HG02973 (cell line): ENCODE measurements around the gene SRGAP3.
"Not testable (repeated sequence)": the region's sequence is repeated elsewhere in the genome, so short reads cannot be mapped to it uniquely, and the experiment has no call there.

Experiments used
- ATAC-seq: cut with Tn5 transposase; IDR thresholded peaks from one replicate; pipeline ENCODE4 v1.9.1; 2021; ENCODE audit warnings: moderate library complexity; ENCODE audit not compliant: unreplicated experiment

Gene SRGAP3

DNA sequence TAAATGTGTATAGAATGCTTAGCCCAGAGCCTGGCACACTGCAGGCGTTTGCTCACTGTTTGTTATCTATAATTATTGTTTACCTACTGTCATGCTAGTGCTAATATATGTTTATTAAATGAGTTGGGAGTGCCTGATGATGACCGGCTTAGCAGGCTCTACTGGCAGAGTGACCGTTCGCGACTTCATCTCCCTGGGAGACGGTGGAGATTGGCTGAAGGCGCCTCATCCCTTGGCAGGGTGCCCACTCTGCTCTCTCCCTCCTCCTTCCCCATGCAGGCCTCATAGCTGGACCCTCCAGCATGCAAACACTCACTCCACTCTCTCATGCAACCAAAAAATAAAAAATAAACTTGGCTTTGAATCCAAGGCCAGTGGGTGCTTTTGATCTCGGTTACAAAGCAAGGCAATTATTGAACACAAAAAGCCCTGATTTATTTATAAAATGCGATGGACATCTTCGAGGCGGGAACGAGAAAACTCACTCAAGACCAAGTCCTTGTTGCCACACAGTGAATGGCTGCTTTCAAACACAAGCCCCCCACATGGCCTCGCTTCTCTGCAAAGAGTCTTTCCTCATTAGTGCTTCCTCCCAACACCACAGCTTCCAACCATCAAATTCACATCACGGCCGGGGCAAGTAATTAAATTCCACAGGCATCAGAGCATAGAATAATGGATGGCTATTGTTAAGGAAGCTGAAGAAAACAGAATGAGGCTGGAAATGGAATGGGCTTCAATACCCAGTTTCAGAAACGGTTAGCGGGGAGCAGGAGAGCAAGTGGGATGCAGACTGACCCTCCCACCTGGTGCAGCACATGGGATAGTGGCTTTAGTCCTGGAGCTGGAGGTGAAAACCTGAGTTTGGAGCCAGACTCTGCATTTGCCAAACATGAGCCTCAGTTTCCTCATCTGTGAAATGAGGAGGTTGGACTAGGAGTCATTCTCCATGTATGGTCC is 150.4 kb downstream of the SRGAP3 start:
- ATAC-seq = no peak

DNA sequence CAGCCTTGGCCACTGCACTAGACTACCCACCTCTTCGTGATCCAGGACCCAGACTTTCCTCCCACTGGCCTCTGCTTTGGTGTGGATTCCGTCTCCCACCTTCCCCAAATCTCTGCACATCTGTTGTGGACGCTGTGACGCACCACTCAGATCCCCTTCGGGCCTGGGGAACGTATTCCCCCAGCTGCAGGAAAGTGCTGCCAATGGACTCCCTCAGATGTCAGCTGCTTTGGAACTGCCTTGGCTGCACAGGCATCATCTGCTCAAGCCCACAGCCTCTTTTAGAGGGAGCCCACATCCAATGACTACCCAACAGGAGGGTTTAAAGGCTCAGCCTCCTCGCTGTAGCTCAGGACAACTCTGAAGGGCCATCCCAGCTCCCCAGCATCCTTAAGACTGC is 152.0 kb downstream of the SRGAP3 start:
- ATAC-seq = no peak

DNA sequence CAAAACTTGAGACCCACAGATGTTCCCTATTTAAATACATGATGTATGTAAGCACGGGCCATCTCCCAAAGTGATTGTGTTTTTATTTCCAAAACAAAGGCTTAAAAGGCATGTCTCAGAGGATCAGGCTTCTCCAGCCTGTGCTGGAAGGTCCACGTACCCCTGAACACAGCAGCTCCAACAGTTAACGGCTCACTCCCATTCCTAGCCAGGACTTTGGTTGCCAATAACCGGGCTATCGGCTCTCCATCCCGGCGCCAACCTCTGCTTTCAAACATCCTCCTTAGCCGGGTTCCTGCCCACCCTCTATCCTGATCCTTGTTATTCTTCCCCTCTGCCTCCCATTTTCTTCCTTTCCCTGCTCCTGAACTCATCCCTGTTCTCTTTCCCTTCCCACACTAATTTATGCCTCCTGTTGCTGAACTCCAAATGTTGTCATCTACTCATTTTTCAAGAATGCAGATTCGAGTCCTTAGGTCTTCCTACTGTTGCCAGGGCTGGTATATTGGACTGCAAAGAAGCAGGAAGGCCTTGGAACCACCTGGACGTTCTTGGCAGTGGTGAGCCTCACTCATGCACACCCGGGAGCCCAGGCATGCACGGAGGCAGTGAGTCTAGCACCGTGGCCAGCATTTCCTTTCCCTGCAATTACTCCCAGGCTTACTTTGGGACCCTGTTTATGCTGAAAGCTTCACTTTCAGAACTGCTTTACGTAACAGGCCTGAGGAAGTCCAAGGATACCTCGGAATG is 157.8 kb downstream of the SRGAP3 start:
- ATAC-seq = no peak

DNA sequence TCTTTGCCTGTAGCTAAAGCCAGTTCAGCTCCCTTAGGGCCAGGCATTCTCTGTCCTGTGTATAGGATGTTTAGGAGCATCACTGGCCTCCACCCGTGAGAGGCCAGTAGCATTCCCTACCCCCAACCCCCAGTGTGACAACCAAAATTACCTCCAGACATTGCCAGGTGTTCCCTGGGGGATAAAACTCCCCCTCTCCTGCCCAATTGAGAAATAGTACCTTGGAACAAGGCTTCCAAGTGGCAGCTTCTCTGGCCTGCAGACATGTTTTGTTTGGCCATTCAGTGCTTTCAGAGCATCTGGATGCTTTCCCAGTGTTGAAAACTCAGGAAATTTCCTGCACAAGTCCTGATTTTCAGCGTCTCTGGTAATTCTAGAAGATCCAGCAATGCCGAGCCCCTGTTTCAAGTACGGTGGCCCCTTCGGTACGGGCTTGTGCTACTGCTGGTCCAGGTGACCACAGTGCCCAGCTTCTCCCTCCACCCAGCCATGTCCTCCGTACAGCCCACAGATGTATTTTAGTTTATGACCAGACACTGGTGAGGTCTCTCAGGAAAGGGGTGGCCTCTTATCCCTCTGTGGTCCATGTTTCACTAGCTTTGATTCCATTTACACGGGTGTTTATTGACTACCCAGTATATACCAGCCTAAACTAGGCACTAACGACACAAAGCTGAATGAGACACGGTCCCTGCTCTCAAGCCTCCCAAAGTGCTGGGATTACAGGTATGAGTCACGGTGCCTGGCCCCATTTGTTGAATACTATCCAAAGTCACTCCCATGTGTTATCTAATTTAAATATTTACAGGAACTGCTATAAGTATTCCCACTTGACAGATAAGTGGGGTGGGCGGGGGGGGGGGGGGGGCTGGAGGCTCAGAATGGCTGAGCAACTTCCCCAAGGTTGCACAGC is 160.7 kb downstream of the SRGAP3 start:
- ATAC-seq = no peak

DNA sequence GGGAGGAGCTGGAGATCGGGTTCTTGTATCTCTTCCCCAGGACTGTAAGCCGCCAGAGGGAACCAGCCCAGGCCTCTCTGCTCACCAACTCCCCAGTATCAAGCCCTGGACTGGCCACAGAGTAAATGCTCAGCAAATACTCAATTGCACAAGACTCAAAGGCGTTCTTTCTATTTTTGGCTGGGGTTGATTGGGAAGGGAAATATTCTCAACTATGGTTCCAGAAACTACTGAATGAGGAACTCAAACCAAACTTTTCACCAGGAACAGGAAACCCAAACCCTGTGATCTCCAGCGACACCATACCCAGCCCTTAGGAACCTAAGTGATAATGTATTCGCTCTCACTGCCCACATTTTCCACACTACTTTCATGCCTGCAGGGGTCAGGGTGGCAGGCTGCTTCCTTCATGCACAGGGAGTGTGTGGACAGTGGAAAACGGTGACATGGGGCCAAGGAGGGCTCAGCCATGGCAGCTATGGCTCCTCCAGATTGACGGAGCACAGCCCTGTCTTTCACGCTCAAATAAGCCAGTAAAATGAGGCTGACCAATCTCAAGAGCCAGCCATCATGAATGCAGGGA is 161.5 kb downstream of the SRGAP3 start:
- ATAC-seq = no peak

DNA sequence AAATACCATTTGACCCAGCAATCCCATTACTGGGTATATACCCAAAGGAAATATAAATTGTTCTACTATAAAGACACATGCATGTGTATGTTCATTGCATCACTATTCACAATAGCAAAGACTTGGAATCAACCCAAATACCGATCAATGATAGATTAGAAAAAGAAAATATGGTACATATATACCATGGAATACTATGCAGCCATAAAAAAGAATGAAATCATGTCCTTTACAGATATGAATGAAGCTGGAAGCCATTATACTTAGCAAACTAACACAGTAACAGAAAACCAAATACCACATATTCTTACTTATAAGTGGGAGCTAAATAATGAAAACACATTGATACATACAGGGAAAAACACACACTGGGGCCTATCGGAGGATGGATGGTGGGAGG is 164.0 kb downstream of the SRGAP3 start:
- not testable (repeated sequence) for ATAC-seq

DNA sequence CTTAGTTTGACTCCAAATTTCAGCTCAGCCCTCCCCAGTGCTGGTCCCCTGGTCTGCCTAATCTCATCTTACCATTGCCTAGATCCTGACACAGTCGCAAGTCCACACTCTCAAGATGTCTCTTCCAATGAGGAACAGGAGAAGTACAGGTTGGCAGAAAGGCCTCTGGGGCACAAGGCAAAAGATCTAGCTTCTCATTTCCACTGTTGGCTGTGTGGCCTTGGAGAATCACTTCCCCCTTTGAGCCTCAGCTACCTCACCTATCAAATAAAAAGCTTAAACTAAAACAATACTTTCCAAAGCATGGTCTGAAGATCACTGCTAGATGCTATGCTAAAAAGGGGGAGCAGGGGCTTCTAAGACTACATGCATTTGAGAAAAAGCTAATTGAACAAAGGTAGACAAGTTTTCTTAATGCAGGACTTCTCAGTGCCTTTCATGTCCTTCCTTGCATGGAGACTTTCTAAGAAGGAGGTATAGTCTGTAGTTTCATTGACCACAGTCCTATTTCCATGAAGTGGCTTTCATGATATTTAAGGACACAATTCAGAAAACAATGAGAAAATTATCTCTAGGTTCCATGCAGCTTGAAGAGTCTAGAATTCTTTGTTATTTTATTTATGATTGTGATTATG is 168.1 kb downstream of the SRGAP3 start:
- ATAC-seq = no peak

DNA sequence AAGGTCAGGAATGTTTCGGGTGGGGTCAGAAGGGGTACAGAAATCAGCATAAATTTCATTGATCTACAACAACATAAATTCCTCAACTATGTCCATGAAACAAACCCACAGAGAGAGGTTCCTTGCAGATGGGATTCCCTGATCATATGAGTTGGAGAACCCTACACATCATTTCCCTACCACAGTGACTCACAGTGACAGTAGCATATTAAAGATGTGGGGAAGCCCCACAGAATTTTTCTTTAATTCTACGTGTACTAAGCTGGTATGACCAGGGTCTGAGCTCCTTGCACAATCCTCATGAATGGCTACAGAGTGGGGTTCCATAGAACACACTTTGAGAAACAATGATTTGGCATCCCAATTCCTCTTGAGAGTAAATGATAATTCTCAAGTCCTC is 169.3 kb downstream of the SRGAP3 start:
- no peak for ATAC-seq

DNA sequence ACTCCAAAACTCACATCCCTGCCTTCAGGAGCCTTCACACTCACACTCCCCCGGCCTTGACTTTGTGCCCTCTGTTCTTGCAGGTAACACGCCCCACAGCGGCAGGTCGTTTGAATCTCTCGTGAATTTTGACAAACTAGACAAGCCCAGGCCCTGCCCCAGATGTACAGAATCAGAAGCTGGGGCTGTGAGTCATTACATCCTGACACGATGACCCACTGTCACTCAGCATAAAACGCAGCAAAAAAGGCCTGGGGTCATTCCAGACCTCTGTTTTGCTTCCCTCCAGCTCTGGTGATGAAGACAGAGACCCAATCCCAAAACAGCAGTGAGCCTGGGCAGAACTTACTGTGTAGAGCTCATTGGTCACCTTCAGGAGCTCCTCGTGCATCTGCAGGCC is 169.8 kb downstream of the SRGAP3 start:
- no peak for ATAC-seq

DNA sequence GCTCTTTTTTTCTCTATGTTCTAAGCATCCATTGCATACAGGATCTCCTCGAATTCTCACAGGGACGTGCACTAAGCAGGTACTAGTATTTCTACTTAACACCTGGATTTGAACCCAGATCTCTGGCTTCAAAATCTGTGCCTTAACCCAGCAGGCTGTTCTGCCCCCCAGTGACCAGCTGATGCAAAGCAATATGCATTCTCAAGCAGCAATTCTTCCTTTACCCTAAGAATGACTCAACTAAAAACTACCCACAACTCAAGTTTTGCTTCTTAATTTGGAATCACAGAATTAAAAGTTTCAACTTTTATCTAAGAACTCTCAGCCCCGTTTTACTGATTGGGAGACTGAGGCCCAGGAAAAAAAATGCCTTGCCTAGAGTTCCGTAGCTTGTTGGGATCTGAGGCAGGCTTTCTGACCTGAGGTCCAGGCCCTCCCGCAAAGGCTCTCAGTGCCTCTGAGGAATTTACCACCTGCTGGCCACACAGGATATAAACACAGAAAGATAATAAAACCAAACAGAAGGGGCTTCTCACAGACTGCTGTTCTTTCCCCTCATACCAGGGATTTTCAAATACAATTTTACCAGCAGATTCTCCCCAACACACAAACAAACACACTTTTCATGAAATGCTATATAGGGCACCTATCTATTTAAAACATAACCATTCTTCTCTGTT is 170.7 kb downstream of the SRGAP3 start:
- no peak for ATAC-seq

DNA sequence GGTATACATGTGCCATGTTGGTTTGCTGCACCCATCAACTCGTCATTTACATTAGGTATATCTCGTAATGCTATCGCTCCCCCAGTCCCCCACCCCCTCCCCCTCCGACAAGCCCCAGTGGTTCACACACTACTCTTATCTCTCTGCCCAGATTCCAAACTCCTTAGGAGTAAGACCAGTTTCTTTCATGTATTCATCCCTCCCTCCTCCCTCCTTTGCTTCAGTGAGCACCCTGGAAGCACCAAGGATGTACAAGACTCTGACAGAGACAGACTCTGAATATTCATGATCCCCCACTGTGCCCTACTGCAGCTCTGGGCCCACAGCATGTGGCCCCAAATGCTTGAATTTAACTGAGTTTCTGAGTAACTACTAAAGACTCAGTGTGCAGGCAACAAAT is 172.4 kb downstream of the SRGAP3 start:
- no peak for ATAC-seq

DNA sequence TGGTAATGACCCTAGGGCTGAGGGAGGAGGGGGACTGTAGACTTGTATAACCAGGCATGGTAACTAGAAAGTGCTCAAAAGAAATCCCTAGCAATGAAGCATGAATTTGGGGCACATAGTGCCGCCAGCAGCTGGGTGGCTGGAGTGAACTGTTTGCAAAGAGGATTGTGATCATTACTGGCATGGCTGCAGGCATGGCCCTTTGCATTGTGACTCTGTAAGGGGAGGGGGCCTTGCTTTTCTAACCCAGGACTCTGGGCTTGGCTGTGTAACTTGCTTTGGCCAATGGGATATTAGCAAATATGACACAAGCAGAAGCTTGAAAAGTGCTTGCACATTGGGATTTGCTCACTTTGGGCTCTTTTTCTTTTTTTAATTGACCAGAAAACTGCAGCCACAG is 173.7 kb downstream of the SRGAP3 start:
- no peak for ATAC-seq

DNA sequence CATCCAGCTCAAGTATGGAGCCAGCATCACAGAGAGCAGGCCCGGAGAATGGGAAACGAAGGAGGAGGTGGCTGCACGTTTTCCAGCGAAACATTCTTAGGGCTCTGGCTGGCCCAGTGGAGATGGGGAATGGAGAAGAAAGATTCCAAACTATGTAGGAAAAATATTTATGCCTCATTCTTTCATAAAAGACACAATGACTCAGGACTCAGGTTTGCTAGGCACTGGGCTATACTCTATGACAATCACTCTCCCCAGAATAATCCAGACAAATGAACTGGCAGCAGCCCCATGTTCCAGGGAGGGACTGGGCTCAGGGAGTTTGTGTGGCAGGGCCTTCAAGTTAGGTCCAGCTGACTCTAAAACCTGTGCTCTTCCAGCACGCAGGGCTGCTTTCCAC is 175.4 kb downstream of the SRGAP3 start:
- no peak for ATAC-seq

DNA sequence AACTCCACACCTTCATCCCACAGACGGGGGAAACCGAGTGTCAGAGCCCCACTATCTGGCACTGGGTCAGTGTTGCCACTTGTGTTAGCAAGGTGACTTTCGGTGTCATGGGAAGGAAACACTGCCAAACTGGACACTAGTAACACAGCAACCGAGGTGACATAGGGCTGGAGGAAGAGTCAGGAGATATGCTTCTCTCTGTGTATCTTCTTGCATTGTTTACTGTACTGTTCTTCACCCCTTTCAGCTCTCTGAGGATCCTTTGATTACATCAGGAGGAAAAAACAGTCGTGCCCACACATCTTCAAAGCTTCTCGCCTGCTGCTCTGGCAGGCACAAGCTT is 176.8 kb downstream of the SRGAP3 start:
- ATAC-seq = no peak

DNA sequence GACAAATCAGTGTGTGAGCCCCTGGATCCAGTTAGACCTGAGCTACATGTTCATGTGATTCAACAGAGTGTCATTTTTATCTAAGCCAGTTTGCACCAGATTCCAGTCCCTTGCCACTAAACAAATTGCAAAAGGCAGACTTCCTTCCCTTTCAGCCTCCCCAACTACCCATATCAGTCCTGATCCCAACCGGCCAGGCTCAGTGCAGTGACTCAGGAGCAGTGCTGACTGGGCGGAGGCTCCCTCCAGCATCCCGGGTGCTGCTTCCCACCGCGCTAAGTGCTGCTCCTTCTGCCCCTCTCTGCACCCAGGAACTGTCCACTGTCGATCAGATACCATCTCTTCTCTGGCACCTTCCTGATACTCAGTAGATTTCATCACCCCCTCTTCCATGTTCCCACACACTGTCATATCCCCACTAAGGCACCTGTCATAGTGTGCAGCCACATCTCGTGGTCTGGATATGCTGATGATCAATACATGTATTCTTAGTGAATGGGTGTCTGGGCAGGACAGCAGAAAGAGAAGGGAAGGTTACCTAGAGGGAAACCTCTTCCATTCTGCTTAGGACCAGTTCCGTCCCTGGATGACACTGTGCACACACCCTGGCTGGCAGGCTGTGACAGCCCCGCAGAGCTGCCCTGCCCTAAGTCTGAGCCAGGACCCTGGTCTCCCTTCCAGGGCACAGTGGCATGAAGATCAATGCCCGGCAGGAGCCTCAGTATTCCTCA is 177.3 kb downstream of the SRGAP3 start:
- ATAC-seq = no peak

DNA sequence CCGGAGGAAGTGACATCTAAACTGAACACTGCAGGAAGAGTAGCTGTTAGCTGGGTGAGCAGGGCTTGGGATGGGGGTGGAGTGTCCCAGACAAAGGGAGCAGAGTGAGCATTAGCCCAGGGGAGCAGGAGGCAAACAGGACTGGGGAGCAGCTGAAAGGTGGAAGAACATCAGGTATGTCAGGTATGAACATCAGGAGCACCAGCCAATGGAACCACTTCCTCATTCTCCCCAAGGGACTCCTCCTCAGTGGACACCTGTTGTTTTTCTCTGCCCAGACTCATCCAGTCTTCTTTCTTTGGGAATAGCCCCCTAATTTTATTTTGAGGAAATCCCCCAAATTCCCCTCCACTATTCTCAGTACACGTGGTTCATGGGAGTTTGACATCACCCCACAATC is 178.5 kb downstream of the SRGAP3 start:
- ATAC-seq = no peak

DNA sequence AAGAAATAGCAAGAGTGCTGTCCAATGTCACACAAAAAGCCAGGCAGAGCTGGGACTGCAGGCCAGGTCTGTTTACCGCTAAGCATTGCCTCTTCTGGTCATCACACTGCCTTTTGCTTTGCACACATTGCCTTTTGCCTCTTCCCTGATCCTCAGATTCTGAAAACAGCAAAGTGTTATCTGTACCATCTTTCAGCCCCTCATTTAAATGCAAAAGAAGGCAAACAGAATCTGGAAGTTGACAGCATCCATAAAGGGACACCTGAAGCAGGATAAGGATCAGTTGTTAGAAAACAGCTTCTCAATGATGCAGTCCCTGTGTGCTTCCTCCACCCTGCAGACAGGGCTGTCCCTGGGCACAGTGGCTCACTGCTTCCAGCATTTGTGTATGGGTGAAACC is 179.5 kb downstream of the SRGAP3 start:
- ATAC-seq = no peak

DNA sequence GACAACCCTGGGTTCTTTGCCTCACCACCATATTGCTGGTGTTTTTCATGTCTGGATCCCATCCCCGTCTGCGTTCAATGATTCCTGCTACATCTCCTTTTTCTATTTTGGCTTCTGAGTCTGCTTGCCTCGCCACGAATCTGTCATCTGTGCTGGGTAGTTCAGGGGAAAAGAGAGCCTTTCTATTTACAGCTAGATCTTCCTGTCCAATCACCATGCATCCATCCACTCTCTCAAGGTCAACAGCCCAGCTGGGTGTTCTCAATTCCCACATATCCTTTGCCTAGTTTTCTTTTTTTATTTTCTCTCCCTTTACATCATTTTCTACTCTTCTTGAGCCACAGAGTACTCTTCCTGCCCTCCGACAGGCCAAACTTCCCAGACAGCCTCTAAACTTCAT is 181.4 kb downstream of the SRGAP3 start:
- no peak for ATAC-seq

DNA sequence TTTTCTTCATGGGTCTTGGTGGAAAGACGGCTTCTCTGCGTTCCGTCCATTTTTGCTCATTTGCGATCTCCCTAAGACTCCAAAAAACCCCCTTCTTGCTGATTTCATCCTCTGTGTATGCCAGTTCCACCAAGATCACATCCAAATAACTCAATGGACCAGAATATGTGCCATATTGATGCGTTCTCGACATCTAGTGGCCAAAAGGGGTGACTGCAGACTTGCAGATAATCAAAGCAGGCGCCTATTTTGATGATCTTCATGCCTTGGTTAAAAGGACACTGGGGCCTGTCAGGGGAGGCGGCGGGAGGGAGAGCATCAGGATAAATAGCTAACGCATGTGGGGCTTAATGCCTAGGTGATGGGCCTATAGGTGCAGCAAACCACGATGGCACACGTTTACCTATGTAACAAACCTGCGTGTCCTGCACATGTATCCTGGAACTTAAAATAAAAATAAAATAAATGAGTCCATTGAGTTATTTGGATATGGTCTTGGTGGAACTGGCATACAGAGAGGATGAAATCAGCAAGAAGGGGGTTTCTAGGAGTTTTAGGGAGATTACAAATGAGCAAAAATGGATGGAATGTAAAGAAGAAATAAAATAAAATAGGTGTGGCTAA is 182.0 kb downstream of the SRGAP3 start:
- ATAC-seq = peak; percentile 60
